GM12801 (cell line): ENCODE measurements around the gene CHPF.

Experiments used
- CTCF ChIP-seq: IDR thresholded peaks from one replicate; pipeline ENCODE4 v1.5.1; 2011; ENCODE audit warnings: control low read depth; ENCODE audit not compliant: insufficient read length; ENCODE audit errors: extremely low read depth

Gene CHPF

GRCh38 chr2:219559156-219559915 lies 15.7 kb upstream of the CHPF start:
- TF ChIP-seq CTCF = no peak

GRCh38 chr2:219557791-219558785 lies 14.5 kb upstream of the CHPF start:
- TF ChIP-seq CTCF = no peak

GRCh38 chr2:219557320-219557719 lies 13.7 kb upstream of the CHPF start:
- no peak for TF ChIP-seq CTCF

GRCh38 chr2:219556413-219556812 lies 12.8 kb upstream of the CHPF start:
- TF ChIP-seq CTCF = no peak

- TF ChIP-seq CTCF = no peak
Measured at GRCh38 chr2:219555956-219556355, 12.3 kb upstream of the CHPF start.

- no peak for TF ChIP-seq CTCF
Measured at GRCh38 chr2:219554350-219554749, 10.7 kb upstream of the CHPF start.

GRCh38 chr2:219553463-219553963 lies 9.9 kb upstream of the CHPF start:
- TF ChIP-seq CTCF = no peak
